ENCODE data around the gene PLXNA4. TPM values are rescaled to one million over a fixed set of nuclear protein-coding genes. Genes with fewer than 3 reads are reported as not detected.

Gene PLXNA4
- total and polyA plus RNA-seq, 2 donors (not counting 1 experiment from before 2014, with no cell fraction given), result not detected

GRCh38 chr7:132569884-132570614, 6.2 kb downstream of the PLXNA4 start:
- CTCF ChIA-PET, result interaction anchor here (1.4 kb wide), 1 partner anchor 10 kb away, joined by 6 read pairs; no protein-coding TSS in a partner anchor
- peaks cover 79% of the 10 kb centered on the region for H3K27me3 Mint-ChIP-seq
- no peaks in the 10 kb centered on the region for H4K20me1 ChIP-seq (ENCODE audit: control insufficient read depth, insufficient read depth, low read length, poor library complexity, severe bottlenecking)
- no peaks in the 10 kb centered on the region for H3K36me3 ChIP-seq (replicated peaks in 1 of 2; ENCODE audit: control extremely low read depth in 1 of 2, control insufficient read depth in 1 of 2, extremely low read depth in 1 of 2, insufficient read depth in 2 of 2, low read length in 1 of 2)
- no peak overlapping the region for H3K27ac Mint-ChIP-seq
- H3K79me2 ChIP-seq (ENCODE audit: control insufficient read depth, insufficient read depth, low read length), result no peaks in the 10 kb centered on the region
- no peaks in the 10 kb centered on the region for H3K9me3 Mint-ChIP-seq (ENCODE audit: insufficient read depth)
- H2AFZ ChIP-seq (ENCODE audit: insufficient read depth, low read depth, low read length, poor library complexity, severe bottlenecking), result no peak overlapping the region
- POLR2A ChIA-PET, result no interaction called here
- 23% methylated on average over 5 of the region's 9 CpGs for WGBS (ENCODE audit: insufficient coverage)
- no peak for TF ChIP-seq CTCF (IDR thresholded peaks at IDR 0.05)
- no peak for TF ChIP-seq EZH2 (IDR thresholded peaks at IDR 0.05; ENCODE audit: borderline replicate concordance, insufficient read depth, low read depth, low read length, poor library complexity, severe bottlenecking)
- no peaks in the 10 kb centered on the region for H3K9me3 ChIP-seq (ENCODE audit: control extremely low read depth in 1 of 3, control insufficient read depth in 2 of 3, insufficient read depth in 1 of 3, low read length in 2 of 3)
- H3K4me1 ChIP-seq (ENCODE audit: control insufficient read depth in 2 of 2, insufficient read depth in 2 of 2, low read length in 2 of 2), result no peaks in the 10 kb centered on the region
- no peak for ATAC-seq (ENCODE audit: low read depth)
- no peak overlapping the region for H3K27ac ChIP-seq (ENCODE audit: low read length in 2 of 2)
- H3K4me3 Mint-ChIP-seq, result no peak overlapping the region
- intact Hi-C loops (cut with micrococcal nuclease), result no loop called here
- H3K4me3 ChIP-seq (ENCODE audit: control extremely low read depth in 1 of 5, extremely low read depth in 1 of 5, insufficient read depth in 1 of 5, low read depth in 2 of 5, low read length in 4 of 5), result no peak overlapping the region
- H3K4me1 Mint-ChIP-seq, result no peaks in the 10 kb centered on the region
- DNase-seq, result no peak
- H3K27me3 ChIP-seq (replicated peaks in 1 of 4; ENCODE audit: control extremely low read depth in 1 of 4, control insufficient read depth in 3 of 4, insufficient read depth in 4 of 4, low read length in 3 of 4), result peaks cover 0 to 54% (median 25%) of the 10 kb centered on the region in 4 experiments
- no peak overlapping the region for H3K9ac ChIP-seq (ENCODE audit: low read length)
- no peak overlapping the region for H3K4me2 ChIP-seq (replicated peaks; ENCODE audit: low read depth, low read length, poor library complexity, severe bottlenecking)

GRCh38 chr7:132568962-132569361, 7.3 kb downstream of the PLXNA4 start:
- Histone ChIP-seq H3K9me3 (ENCODE audit: control extremely low read depth in 1 of 3, control insufficient read depth in 2 of 3, insufficient read depth in 1 of 3, low read length in 2 of 3) (no peaks in the 10 kb centered on the region), H3K9ac (ENCODE audit: low read length) (no peak overlapping the region), H3K27me3 (replicated peaks in 1 of 4; ENCODE audit: control extremely low read depth in 1 of 4, control insufficient read depth in 3 of 4, insufficient read depth in 4 of 4, low read length in 3 of 4) (peaks cover 0 to 60% (median 23%) of the 10 kb centered on the region in 4 experiments), H3K4me1 (ENCODE audit: control insufficient read depth in 2 of 2, insufficient read depth in 2 of 2, low read length in 2 of 2) (no peaks in the 10 kb centered on the region), H3K4me2 (replicated peaks; ENCODE audit: low read depth, low read length, poor library complexity, severe bottlenecking) (no peak overlapping the region), H3K79me2 (ENCODE audit: control insufficient read depth, insufficient read depth, low read length) (no peaks in the 10 kb centered on the region), H4K20me1 (ENCODE audit: control insufficient read depth, insufficient read depth, low read length, poor library complexity, severe bottlenecking) (no peaks in the 10 kb centered on the region), H3K4me3 (ENCODE audit: control extremely low read depth in 1 of 5, extremely low read depth in 1 of 5, insufficient read depth in 1 of 5, low read depth in 2 of 5, low read length in 4 of 5) (no peak overlapping the region), H3K27ac (ENCODE audit: low read length in 2 of 2) (no peak overlapping the region), H2AFZ (ENCODE audit: insufficient read depth, low read depth, low read length, poor library complexity, severe bottlenecking) (no peak overlapping the region), H3K36me3 (replicated peaks in 1 of 2; ENCODE audit: control extremely low read depth in 1 of 2, control insufficient read depth in 1 of 2, extremely low read depth in 1 of 2, insufficient read depth in 2 of 2, low read length in 1 of 2) (no peaks in the 10 kb centered on the region)
- ATAC-seq (ENCODE audit: low read depth) (no peak), DNase-seq (no peak)
- POLR2A ChIA-PET, result no interaction called here
- CTCF ChIA-PET, result no interaction called here
- Mint-ChIP-seq H3K27me3 (peaks cover 78% of the 10 kb centered on the region), H3K9me3 (ENCODE audit: insufficient read depth) (no peaks in the 10 kb centered on the region), H3K4me3 (no peak overlapping the region), H3K27ac (no peak overlapping the region), H3K4me1 (no peaks in the 10 kb centered on the region)
- TF ChIP-seq CTCF (IDR thresholded peaks at IDR 0.05) (no peak), EZH2 (IDR thresholded peaks at IDR 0.05; ENCODE audit: borderline replicate concordance, insufficient read depth, low read depth, low read length, poor library complexity, severe bottlenecking) (no peak)
- intact Hi-C loops (cut with micrococcal nuclease), result no loop called here
- no CpG with 5 or more reads among the region's 2 CpGs for WGBS (ENCODE audit: insufficient coverage)

Measured in B cell (primary cell).